CD14-positive monocyte (primary cell): ENCODE data around the gene RNF217. TPM values are rescaled to one million over a fixed set of nuclear protein-coding genes. Genes with fewer than 3 reads are reported as not detected.

ENCODE experiments used
- DNase-seq, 3 donors: peaks; one replicate each; pipeline ENCODE4 v3.0.0-alpha.2; 2011 to 2022
- H2AFZ ChIP-seq: 2 replicates; pipeline ENCODE4 v1.6.0; 2012; ENCODE audit warnings: mild to moderate bottlenecking, low read depth, low read length, inconsistent platforms; ENCODE audit not compliant: insufficient read depth, poor library complexity, severe bottlenecking
- H3K27ac ChIP-seq, 2 donors: 1 replicate in 1 of 2; 2 replicates in 1 of 2; pipeline ENCODE4 v1.5.1; 2012 to 2013; ENCODE audit warnings: low read length in 2 of 2, control low read depth in 1 of 2, inconsistent platforms in 1 of 2, low read depth in 1 of 2, mild to moderate bottlenecking in 1 of 2
- H3K27me3 ChIP-seq, 2 donors: one replicate each; pipeline versions ENCODE4 v1.6.0 to v1.6.1; 2011 to 2013; ENCODE audit warnings: low read length in 2 of 2; ENCODE audit not compliant: control insufficient read depth in 2 of 2, insufficient read depth in 2 of 2
- H3K36me3 ChIP-seq, 2 donors: replicated peaks in 1 of 2; 1 replicate in 1 of 2; 2 replicates in 1 of 2; pipeline versions ENCODE4 v1.5.1 to v1.6.1; 2012 to 2013; ENCODE audit warnings: low read length in 2 of 2, control low read depth in 1 of 2, inconsistent platforms in 1 of 2, mild to moderate bottlenecking in 1 of 2; ENCODE audit not compliant: insufficient read depth in 2 of 2, control insufficient read depth in 1 of 2
- H3K4me1 ChIP-seq, 2 donors: 1 replicate in 1 of 2; 2 replicates in 1 of 2; pipeline versions ENCODE4 v1.5.1 to v1.6.1; 2012 to 2013; ENCODE audit warnings: low read length in 2 of 2, control low read depth in 1 of 2, inconsistent platforms in 1 of 2, mild to moderate bottlenecking in 1 of 2, moderate library complexity in 1 of 2; ENCODE audit not compliant: insufficient read depth in 2 of 2, control insufficient read depth in 1 of 2
- H3K4me2 ChIP-seq: replicated peaks from 2 replicates; pipeline ENCODE3; 2012; ENCODE audit warnings: low read length, moderate library complexity, mild to moderate bottlenecking; ENCODE audit not compliant: poor library complexity, severe bottlenecking; ENCODE audit errors: extremely low read depth
- H3K4me3 ChIP-seq, 3 experiments: fragments of 200-600 bp in 1 of 3; sonication (generic) in 1 of 3; replicated peaks in 1 of 3; 1 replicate in 2 of 3; 2 replicates in 1 of 3; pipeline ENCODE4 v1.5.1; 2011 to 2013; ENCODE audit warnings: low read length in 3 of 3, mild to moderate bottlenecking in 3 of 3, control low read depth in 2 of 3, low read depth in 2 of 3, inconsistent platforms in 1 of 3, moderate library complexity in 1 of 3
- H3K79me2 ChIP-seq: 2 replicates; pipeline ENCODE4 v1.6.0; 2012; ENCODE audit warnings: mild to moderate bottlenecking, control low read depth, inconsistent platforms, low read length, moderate library complexity; ENCODE audit not compliant: insufficient read depth
- H3K9ac ChIP-seq: 2 replicates; pipeline ENCODE4 v1.6.0; 2017; ENCODE audit warnings: low read length, mild to moderate bottlenecking; ENCODE audit not compliant: insufficient read depth, poor library complexity, severe bottlenecking
- H3K9me3 ChIP-seq, 2 donors: replicated peaks in 1 of 2; 1 replicate in 1 of 2; 2 replicates in 1 of 2; pipeline versions ENCODE4 v1.5.1 to v1.6.1; 2012 to 2013; ENCODE audit warnings: low read length in 2 of 2, control low read depth in 1 of 2; ENCODE audit not compliant: control insufficient read depth in 1 of 2, insufficient read depth in 1 of 2
- H4K20me1 ChIP-seq: 2 replicates; pipeline ENCODE4 v1.6.0; 2012; ENCODE audit warnings: mild to moderate bottlenecking, low read length, control low read depth, moderate library complexity; ENCODE audit not compliant: insufficient read depth
- H3K27ac Mint-ChIP-seq, 7 donors: one replicate each; pipeline ENCODE4 v1.8.0; 2020; ENCODE audit warnings: mild to moderate bottlenecking in 7 of 7, mixed read lengths in 7 of 7, moderate library complexity in 6 of 7, inconsistent platforms in 2 of 7
- H3K27me3 Mint-ChIP-seq, 3 donors: one replicate each; pipeline ENCODE4 v1.8.0; 2021 to 2022; ENCODE audit warnings: low read depth in 3 of 3, mild to moderate bottlenecking in 3 of 3, mixed read lengths in 3 of 3, moderate library complexity in 3 of 3, inconsistent platforms in 1 of 3
- H3K36me3 Mint-ChIP-seq, 2 donors: one replicate each; pipeline ENCODE4 v1.8.0; 2020; ENCODE audit warnings: mixed read lengths in 2 of 2, inconsistent platforms in 1 of 2, mild to moderate bottlenecking in 1 of 2
- H3K4me1 Mint-ChIP-seq: one replicate; pipeline ENCODE4 v1.8.0; 2020; ENCODE audit warnings: mild to moderate bottlenecking, mixed read lengths
- H3K4me3 Mint-ChIP-seq, 2 donors: one replicate each; pipeline ENCODE4 v1.8.0; 2020; ENCODE audit warnings: mild to moderate bottlenecking in 2 of 2, mixed read lengths in 2 of 2, moderate library complexity in 1 of 2
- H3K9me3 Mint-ChIP-seq, 7 donors: one replicate each; pipeline ENCODE4 v1.8.0; 2020 to 2022; ENCODE audit warnings: mixed read lengths in 7 of 7, mild to moderate bottlenecking in 6 of 7, moderate library complexity in 6 of 7, inconsistent platforms in 2 of 7
- WGBS: methylation state at CpG from one replicate; pipeline ENCODE4 v1.1.5; 2013; ENCODE audit warnings: missing lambda C conversion rate; ENCODE audit not compliant: insufficient coverage; 5-methylcytosine and 5-hydroxymethylcytosine counted together
- intact Hi-C, 2 donors: fragments of 100-400 bp; cut with micrococcal nuclease; formaldehyde crosslinking; loops; one replicate each; pipeline versions ENCODE4 v1.15.0 to v1.15.1; 2023
- polyA plus RNA-seq, 3 donors: library from polyadenylated mRNA; depleted of rRNA in 1 of 3; unstranded in 2 of 3; stranded (reverse) in 1 of 3; fragments of 300-500 nt in 2 of 3; fragments of >200 nt in 1 of 3; fragmentation: Illumina TruSeq in 2 of 3; gene quantifications; 1 replicate in 2 of 3; 2 replicates in 1 of 3; pipeline ENCODE4 v1.2.3, GENCODE V29; 2012 to 2021
- TF ChIP-seq, protein P1 (sequence below): fragments of 200-600 bp; IDR thresholded peaks from one replicate; pipeline ENCODE4 v1.8.0; 2022; ENCODE audit warnings: antibody characterized with exemption, mild to moderate bottlenecking

RNF217 gene
- polyA plus RNA-seq, 3 donors, result 2.2 to 11.6 (median 3.3) TPM

DNA sequence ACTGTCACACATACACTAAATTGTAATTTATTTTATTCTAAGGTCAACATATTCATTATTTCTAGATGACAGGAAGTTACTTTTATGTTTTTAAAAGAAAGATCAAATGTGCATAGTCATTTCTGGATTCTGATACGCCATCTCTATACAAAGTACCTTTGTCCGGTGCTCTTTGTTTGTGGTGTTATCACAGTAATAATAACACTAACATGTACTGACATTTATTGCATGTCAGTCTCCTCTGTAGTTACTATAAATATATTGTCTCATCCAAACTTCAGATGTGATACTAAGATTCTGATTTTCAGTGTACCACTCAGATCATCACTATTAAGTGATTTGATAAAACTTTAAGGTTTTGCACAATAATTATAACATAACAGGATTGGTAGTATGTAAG lies 101.1 kb downstream of the RNF217 start:
- Mint-ChIP-seq H3K27ac (no peak overlapping the region), H3K36me3 (peaks cover 4 to 11% of the 10 kb centered on the region in 2 donors)
- intact Hi-C loops, result no loop called here

DNA sequence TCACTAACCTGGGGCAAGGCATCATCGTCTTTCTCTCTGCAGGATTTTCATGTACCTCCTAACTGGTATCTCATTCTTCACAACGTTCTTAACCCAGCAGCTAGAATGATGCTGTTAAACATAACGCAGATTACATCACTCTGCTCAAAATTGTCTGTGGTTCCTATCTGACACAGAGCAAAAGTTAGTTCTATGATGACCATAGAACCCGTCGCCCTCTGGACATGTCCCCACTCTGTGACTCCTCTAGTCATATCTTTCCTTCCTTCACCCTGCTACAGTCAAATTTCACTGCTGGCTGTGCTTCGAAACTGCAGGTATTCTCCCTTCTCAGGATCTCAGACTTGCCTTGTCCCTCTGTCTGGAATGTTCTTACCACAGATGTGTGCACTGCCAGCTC lies 103.9 kb downstream of the RNF217 start:
- H3K27me3 ChIP-seq, result no peaks in the 10 kb centered on the region
- peaks cover 3 to 9% of the 10 kb centered on the region in 2 donors for H3K36me3 Mint-ChIP-seq
- WGBS, result 55% methylated on average over 5 of the region's 6 CpGs
- H2AFZ ChIP-seq, result no peak overlapping the region
- H3K79me2 ChIP-seq, result no peaks in the 10 kb centered on the region
- no peaks in the 10 kb centered on the region for H3K9me3 Mint-ChIP-seq
- peaks cover 2% of the 10 kb centered on the region for H3K4me1 Mint-ChIP-seq
- no peak overlapping the region for H3K4me3 ChIP-seq
- H3K4me1 ChIP-seq, result peaks cover 23 to 27% of the 10 kb centered on the region in 2 donors
- H4K20me1 ChIP-seq, result no peaks in the 10 kb centered on the region
- no peak overlapping the region for H3K4me2 ChIP-seq
- no peak overlapping the region for H3K9ac ChIP-seq
- no peak for DNase-seq
- H3K27ac ChIP-seq, result peak overlapping the region in 1 of 2 donors; percentile 18
- intact Hi-C loops, result no loop called here
- no peaks in the 10 kb centered on the region for H3K36me3 ChIP-seq
- no peaks in the 10 kb centered on the region for H3K9me3 ChIP-seq
- TF ChIP-seq, protein P1, sequence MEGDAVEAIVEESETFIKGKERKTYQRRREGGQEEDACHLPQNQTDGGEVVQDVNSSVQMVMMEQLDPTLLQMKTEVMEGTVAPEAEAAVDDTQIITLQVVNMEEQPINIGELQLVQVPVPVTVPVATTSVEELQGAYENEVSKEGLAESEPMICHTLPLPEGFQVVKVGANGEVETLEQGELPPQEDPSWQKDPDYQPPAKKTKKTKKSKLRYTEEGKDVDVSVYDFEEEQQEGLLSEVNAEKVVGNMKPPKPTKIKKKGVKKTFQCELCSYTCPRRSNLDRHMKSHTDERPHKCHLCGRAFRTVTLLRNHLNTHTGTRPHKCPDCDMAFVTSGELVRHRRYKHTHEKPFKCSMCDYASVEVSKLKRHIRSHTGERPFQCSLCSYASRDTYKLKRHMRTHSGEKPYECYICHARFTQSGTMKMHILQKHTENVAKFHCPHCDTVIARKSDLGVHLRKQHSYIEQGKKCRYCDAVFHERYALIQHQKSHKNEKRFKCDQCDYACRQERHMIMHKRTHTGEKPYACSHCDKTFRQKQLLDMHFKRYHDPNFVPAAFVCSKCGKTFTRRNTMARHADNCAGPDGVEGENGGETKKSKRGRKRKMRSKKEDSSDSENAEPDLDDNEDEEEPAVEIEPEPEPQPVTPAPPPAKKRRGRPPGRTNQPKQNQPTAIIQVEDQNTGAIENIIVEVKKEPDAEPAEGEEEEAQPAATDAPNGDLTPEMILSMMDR, result no peak
- H3K27ac Mint-ChIP-seq, result no peak overlapping the region
- no peak overlapping the region for H3K4me3 Mint-ChIP-seq
- H3K27me3 Mint-ChIP-seq, result no peaks in the 10 kb centered on the region

More for the DNA sequence above, 101.1 kb downstream of the RNF217 start:
- Histone ChIP-seq H3K27ac (no peak overlapping the region), H3K9me3 (no peaks in the 10 kb centered on the region), H3K4me1 (peaks cover 23 to 27% of the 10 kb centered on the region in 2 donors), H3K36me3 (no peaks in the 10 kb centered on the region), H3K79me2 (no peaks in the 10 kb centered on the region), H3K4me3 (no peak overlapping the region), H3K4me2 (no peak overlapping the region), H3K9ac (no peak overlapping the region), H2AFZ (no peak overlapping the region), H3K27me3 (no peaks in the 10 kb centered on the region), H4K20me1 (no peaks in the 10 kb centered on the region)
- WGBS, result no CpG with 5 or more reads among the region's 2 CpGs
- H3K9me3 Mint-ChIP-seq, result no peaks in the 10 kb centered on the region
- no peaks in the 10 kb centered on the region for H3K27me3 Mint-ChIP-seq
- no peak for DNase-seq
- TF ChIP-seq, protein P1, result no peak
- no peak overlapping the region for H3K4me3 Mint-ChIP-seq
- peaks cover 2% of the 10 kb centered on the region for H3K4me1 Mint-ChIP-seq
